ENCODE results near the gene RELN. TPM values are rescaled to one million over a fixed set of nuclear protein-coding genes. Genes with fewer than 3 reads are reported as not detected.

RELN gene
- total and polyA plus RNA-seq, 9 donors: 0.68 to 8.7 (median 2.7) TPM

DNA sequence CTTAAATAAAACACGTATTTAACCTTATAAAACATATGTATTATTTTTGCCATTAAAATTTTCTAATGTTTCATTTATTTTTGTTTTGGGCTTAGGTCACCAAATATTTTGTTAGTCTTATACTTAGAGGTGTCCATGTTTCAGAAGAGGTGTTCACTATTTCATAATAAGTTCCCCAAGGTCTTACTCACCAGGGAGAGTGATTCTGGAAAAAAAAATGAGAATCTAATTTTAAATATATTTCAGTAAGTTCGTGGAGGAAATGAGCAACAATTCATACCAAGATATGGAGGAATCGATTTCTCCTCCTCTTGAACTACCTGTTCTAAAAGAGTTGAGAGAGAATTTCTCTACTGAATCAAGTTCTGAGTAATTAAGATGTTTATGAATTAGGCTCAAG is 271.9 kb downstream of the RELN start:
- TF ChIP-seq EP300 (IDR thresholded peaks at IDR 0.05) (no peak), POLR2A (IDR thresholded peaks at IDR 0.05) (no peak)
- TF ChIP-seq, protein P1, sequence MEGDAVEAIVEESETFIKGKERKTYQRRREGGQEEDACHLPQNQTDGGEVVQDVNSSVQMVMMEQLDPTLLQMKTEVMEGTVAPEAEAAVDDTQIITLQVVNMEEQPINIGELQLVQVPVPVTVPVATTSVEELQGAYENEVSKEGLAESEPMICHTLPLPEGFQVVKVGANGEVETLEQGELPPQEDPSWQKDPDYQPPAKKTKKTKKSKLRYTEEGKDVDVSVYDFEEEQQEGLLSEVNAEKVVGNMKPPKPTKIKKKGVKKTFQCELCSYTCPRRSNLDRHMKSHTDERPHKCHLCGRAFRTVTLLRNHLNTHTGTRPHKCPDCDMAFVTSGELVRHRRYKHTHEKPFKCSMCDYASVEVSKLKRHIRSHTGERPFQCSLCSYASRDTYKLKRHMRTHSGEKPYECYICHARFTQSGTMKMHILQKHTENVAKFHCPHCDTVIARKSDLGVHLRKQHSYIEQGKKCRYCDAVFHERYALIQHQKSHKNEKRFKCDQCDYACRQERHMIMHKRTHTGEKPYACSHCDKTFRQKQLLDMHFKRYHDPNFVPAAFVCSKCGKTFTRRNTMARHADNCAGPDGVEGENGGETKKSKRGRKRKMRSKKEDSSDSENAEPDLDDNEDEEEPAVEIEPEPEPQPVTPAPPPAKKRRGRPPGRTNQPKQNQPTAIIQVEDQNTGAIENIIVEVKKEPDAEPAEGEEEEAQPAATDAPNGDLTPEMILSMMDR (IDR thresholded peaks at IDR 0.05): no peak
- H3K27me3 ChIP-seq: no peaks in the 10 kb centered on the region
- WGBS, 3 donors: 69 to 74% (median 73%) methylated on average over 3 of the region's 3 CpGs

DNA sequence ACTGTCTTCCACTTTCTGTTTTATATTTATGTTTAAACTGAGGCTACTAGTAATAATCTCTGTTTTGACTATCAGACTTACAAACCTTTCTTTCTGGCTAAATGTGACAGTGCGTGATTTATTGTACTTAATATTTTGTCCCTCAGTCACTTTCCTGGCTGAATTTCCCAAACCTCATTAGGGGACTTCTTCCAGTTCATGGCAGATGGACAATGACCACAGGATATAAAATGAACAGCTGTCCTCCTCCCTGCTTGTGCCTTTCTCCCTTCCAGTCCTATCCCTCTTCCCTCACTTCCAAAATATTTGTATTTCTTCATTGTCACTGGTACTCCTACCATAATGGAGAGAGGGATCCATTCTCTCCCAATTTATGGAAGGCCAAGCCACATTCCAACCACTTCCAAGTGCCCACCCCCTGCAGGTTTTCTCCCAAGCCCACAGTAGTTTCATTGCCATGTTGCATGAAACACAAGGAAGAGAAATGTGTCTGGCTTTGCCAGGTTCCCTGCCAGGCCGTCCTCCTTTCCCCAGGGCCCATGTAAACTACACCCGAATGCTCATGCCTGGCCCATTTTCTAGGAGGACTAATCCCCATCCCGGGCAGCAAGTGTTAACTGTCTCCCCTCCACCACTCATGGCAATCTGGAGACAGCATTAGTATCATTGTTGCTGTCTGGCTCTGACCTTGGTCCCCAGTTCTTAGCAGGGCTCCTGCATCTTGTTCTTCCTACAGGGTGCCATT is 273.9 kb downstream of the RELN start:
- intact Hi-C loops (cut with DNase I): no loop called here

More for the DNA sequence above, 271.9 kb downstream of the RELN start:
- Histone ChIP-seq H3K4me1 (ENCODE audit: insufficient read depth) (no peaks in the 10 kb centered on the region), H3K4me3 (no peak overlapping the region), H3K36me3 (no peaks in the 10 kb centered on the region), H3K27ac (no peak overlapping the region), H3K9me3 (no peaks in the 10 kb centered on the region)
- DNase-seq: no peak
- intact Hi-C loops (cut with DNase I): no loop called here

DNA sequence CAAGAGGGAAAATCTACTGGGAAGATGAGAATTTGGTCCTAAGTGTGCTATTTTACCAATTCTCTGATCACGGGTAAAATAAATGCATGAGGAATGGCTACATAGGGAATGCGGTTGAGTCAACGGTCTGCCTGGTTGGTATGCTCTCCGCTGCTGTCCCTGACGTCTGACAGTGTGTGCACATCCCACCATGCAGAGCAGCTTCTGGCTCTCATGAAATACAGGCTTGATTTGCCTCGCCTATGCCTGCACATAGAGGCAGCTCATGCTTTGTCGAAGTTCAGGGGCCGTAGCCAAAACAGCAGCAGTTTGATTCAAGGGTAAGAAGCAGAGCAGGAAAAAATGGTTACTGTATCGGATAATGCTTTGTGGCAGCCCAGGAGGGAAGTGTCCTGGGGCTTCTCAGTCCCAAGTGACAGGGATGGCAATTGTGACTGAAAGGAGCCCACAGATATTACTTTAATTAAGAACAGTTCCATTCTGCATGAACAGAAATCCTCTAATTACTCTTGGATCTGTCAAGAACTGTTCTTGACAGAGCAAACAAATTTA is 275.0 kb downstream of the RELN start:
- no peak overlapping the region for H3K27ac ChIP-seq
- H3K9me3 ChIP-seq: no peaks in the 10 kb centered on the region
- no peak for DNase-seq
- no peak overlapping the region for H3K4me3 ChIP-seq
- H3K27me3 ChIP-seq: no peaks in the 10 kb centered on the region
- H3K36me3 ChIP-seq: no peaks in the 10 kb centered on the region
- WGBS, 3 donors: 77 to 84% (median 82%) methylated on average over 9 of the region's 9 CpGs
- intact Hi-C loops (cut with DNase I): no loop called here
- H3K4me1 ChIP-seq (ENCODE audit: insufficient read depth): no peaks in the 10 kb centered on the region
- TF ChIP-seq POLR2A (IDR thresholded peaks at IDR 0.05) (no peak), EP300 (IDR thresholded peaks at IDR 0.05) (no peak)
- TF ChIP-seq, protein P1 (IDR thresholded peaks at IDR 0.05): no peak

More for the DNA sequence above, 273.9 kb downstream of the RELN start:
- no peak for DNase-seq
- Histone ChIP-seq H3K9me3 (no peaks in the 10 kb centered on the region), H3K4me1 (ENCODE audit: insufficient read depth) (no peaks in the 10 kb centered on the region), H3K4me3 (no peak overlapping the region), H3K27ac (no peak overlapping the region), H3K36me3 (no peaks in the 10 kb centered on the region), H3K27me3 (no peaks in the 10 kb centered on the region)
- TF ChIP-seq EP300 (IDR thresholded peaks at IDR 0.05) (no peak), POLR2A (IDR thresholded peaks at IDR 0.05) (no peak)
- TF ChIP-seq, protein P1 (IDR thresholded peaks at IDR 0.05): no peak
- WGBS, 3 donors: 77 to 88% (median 77%) methylated on average over 4 of the region's 4 CpGs

DNA sequence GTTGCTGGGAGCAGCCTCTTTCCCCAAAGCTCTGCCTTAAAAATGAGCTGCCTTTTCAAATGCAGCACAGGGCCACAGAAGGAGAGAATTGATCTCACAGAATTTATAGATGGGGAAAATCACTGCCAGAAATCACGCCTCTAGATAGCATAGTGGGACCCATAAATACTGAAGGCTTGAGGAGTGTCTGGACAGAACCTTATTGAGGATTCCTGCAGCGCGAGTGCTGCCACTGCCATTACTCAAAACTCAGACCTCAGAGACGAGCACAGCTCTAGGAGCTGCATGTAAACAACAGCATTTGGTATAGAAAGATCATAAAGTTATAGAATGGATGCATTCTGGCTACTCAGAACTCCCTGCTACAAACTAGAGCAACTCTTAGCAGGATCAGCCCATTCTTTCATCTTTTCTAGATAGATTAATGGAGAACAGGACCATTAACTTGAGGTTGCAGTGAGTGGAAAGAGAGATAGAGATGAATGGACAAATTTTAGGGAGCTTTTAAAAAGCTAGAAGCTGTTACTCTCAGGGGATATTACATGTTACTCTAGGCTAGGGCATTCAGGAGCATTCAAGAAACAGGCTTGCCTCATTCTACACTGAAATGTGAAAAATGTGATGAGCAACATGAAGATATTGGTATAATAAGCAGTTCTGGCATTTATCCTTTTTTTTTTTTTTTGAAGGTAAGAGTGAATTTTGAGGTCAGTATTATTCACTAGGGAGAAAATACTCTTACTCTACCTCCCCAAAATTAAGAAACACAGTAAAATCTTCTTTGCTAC is 276.3 kb downstream of the RELN start:
- TF ChIP-seq EP300 (IDR thresholded peaks at IDR 0.05) (no peak), POLR2A (IDR thresholded peaks at IDR 0.05) (no peak)
- TF ChIP-seq, protein P1 (IDR thresholded peaks at IDR 0.05): no peak
- H3K4me1 ChIP-seq (ENCODE audit: insufficient read depth): no peaks in the 10 kb centered on the region
- H3K27ac ChIP-seq: no peak overlapping the region
- H3K9me3 ChIP-seq: no peaks in the 10 kb centered on the region
- H3K36me3 ChIP-seq: no peaks in the 10 kb centered on the region
- intact Hi-C loops (cut with DNase I): no loop called here
- no peak for DNase-seq
- WGBS, 3 donors: 52 to 58% (median 55%) methylated on average over 4 of the region's 4 CpGs
- no peaks in the 10 kb centered on the region for H3K27me3 ChIP-seq
- H3K4me3 ChIP-seq: no peak overlapping the region
